ENCODE measurements around the gene SLCO1A2.

DNA sequence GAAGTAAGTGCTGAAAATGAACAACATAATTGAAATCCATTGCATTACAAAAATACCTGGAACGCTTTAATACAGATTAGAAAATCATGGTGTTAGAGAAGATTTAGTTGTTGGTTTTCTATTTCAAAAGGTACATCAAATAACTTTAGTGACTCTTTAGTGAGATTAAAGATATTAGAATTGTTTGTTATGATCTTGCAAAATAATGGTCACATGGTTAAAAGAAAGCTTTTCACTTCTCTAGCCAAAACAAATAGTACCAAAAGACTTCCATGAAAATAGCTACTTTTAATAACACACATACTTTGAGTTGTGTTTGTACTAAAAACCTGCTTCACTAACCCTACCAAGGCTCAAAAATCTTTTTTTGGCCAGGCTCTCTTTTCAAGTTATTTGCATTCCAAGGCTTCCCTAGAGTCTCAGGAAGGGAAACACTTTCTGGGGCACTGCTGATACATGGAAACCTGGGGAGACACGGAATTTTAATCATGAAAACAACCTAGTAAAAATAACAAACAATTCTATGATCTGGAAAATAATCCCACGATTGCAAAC is at the start of gene SLCO1A2:
- TF ChIP-seq, protein P1, sequence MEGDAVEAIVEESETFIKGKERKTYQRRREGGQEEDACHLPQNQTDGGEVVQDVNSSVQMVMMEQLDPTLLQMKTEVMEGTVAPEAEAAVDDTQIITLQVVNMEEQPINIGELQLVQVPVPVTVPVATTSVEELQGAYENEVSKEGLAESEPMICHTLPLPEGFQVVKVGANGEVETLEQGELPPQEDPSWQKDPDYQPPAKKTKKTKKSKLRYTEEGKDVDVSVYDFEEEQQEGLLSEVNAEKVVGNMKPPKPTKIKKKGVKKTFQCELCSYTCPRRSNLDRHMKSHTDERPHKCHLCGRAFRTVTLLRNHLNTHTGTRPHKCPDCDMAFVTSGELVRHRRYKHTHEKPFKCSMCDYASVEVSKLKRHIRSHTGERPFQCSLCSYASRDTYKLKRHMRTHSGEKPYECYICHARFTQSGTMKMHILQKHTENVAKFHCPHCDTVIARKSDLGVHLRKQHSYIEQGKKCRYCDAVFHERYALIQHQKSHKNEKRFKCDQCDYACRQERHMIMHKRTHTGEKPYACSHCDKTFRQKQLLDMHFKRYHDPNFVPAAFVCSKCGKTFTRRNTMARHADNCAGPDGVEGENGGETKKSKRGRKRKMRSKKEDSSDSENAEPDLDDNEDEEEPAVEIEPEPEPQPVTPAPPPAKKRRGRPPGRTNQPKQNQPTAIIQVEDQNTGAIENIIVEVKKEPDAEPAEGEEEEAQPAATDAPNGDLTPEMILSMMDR (conservative IDR thresholded peaks at IDR 0.05): no peak
- TF ChIP-seq EZH2 (IDR thresholded peaks at IDR 0.05; ENCODE audit: low read depth): no peak
